ENCODE results near the gene MKRN2OS.

MKRN2OS gene

DNA sequence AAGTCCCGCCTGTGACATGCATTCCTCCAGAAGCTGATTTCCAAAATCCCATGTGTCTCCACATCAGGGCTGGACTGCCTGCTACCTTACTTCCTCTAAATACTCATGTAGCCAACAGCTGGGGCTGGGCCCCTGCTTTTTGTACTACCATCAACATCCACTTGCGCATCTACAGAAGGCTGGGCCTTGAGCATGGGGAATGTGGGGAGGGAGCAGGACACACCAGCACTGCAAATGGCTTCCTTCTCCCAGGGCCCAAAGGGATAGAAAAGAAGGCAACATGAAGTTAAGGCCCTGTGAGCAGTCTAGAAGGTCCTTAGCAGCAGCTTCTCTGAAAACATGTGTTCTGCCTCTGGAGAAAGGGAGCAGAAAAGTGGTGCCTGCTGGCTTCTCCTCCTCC lies 38.8 kb upstream of the MKRN2OS start:
- no peak overlapping the region for H3K9ac ChIP-seq (ENCODE audit: low read length)
- H3K27me3 ChIP-seq (replicated peaks; ENCODE audit: insufficient read depth, low read length): no peaks in the 10 kb centered on the region
- H3K4me3 ChIP-seq (ENCODE audit: low read length): no peak overlapping the region
- H2AFZ ChIP-seq (ENCODE audit: low read length): no peak overlapping the region
- peaks cover 22% of the 10 kb centered on the region; the same call in 1 of the 2 replicates for H3K36me3 ChIP-seq (replicated peaks; ENCODE audit: insufficient read depth, low read length)
- H3K4me1 ChIP-seq (ENCODE audit: low read length): no peaks in the 10 kb centered on the region
- no peak for DNase-seq
- peaks cover 37% of the 10 kb centered on the region for H3K79me2 ChIP-seq (ENCODE audit: low read length)
- no peak overlapping the region for H3K27ac ChIP-seq (ENCODE audit: low read length)
- no peaks in the 10 kb centered on the region; the same call in 1 of the 2 replicates for H4K20me1 ChIP-seq (ENCODE audit: insufficient read depth, low read length)
- no peak overlapping the region for H3K4me2 ChIP-seq (ENCODE audit: low read depth, low read length)
- H3K9me3 ChIP-seq (replicated peaks; ENCODE audit: insufficient read depth, low read length): no peaks in the 10 kb centered on the region
- no peaks in the 10 kb centered on the region for H3K9me2 ChIP-seq (replicated peaks; ENCODE audit: insufficient read depth, low read length)
- TF ChIP-seq EZH2phosphoT487 (IDR thresholded peaks at IDR 0.05; ENCODE audit: low read length) (no peak), EZH2 (optimal IDR thresholded peaks at IDR 0.05; ENCODE audit: low read depth, low read length) (no peak)
- TF ChIP-seq, protein P1, sequence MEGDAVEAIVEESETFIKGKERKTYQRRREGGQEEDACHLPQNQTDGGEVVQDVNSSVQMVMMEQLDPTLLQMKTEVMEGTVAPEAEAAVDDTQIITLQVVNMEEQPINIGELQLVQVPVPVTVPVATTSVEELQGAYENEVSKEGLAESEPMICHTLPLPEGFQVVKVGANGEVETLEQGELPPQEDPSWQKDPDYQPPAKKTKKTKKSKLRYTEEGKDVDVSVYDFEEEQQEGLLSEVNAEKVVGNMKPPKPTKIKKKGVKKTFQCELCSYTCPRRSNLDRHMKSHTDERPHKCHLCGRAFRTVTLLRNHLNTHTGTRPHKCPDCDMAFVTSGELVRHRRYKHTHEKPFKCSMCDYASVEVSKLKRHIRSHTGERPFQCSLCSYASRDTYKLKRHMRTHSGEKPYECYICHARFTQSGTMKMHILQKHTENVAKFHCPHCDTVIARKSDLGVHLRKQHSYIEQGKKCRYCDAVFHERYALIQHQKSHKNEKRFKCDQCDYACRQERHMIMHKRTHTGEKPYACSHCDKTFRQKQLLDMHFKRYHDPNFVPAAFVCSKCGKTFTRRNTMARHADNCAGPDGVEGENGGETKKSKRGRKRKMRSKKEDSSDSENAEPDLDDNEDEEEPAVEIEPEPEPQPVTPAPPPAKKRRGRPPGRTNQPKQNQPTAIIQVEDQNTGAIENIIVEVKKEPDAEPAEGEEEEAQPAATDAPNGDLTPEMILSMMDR (IDR thresholded peaks at IDR 0.05; ENCODE audit: low read length): no peak
- no peaks in the 10 kb centered on the region; the same call in 1 of the 2 replicates for H3F3A ChIP-seq (ENCODE audit: insufficient read depth, low read length)

DNA sequence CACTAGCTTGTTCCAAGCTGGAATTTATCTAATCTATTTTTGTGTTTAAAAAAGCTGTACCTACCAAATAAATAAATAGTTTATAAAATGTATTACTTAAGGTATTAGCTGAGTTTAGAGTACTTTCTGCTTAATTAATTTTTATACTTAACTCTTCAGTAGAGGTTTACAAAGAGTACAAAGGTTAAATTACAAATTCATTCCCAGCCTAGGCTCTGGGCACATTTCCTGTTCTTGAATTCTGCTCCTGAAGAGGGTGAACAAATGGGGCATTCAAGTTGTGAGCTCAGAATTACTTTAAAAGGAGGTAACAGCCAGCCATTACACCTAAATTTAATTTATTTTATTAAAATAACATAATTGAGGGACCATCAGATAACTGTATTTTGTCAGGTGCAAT lies 38.0 kb upstream of the MKRN2OS start:
- Histone ChIP-seq H4K20me1 (ENCODE audit: insufficient read depth, low read length) (no peaks in the 10 kb centered on the region; the same call in 1 of the 2 replicates), H3K9ac (ENCODE audit: low read length) (no peak overlapping the region), H3K27ac (ENCODE audit: low read length) (no peak overlapping the region), H3K36me3 (replicated peaks; ENCODE audit: insufficient read depth, low read length) (peaks cover 21% of the 10 kb centered on the region; the same call in 1 of the 2 replicates), H3K79me2 (ENCODE audit: low read length) (peaks cover 29% of the 10 kb centered on the region), H3K4me3 (ENCODE audit: low read length) (no peak overlapping the region), H3K9me2 (replicated peaks; ENCODE audit: insufficient read depth, low read length) (no peaks in the 10 kb centered on the region), H3K27me3 (replicated peaks; ENCODE audit: insufficient read depth, low read length) (no peaks in the 10 kb centered on the region), H3K9me3 (replicated peaks; ENCODE audit: insufficient read depth, low read length) (no peaks in the 10 kb centered on the region), H2AFZ (ENCODE audit: low read length) (no peak overlapping the region), H3K4me2 (ENCODE audit: low read depth, low read length) (no peak overlapping the region), H3F3A (ENCODE audit: insufficient read depth, low read length) (no peaks in the 10 kb centered on the region; the same call in 1 of the 2 replicates), H3K4me1 (ENCODE audit: low read length) (no peaks in the 10 kb centered on the region)
- TF ChIP-seq EZH2phosphoT487 (IDR thresholded peaks at IDR 0.05; ENCODE audit: low read length) (no peak), EZH2 (optimal IDR thresholded peaks at IDR 0.05; ENCODE audit: low read depth, low read length) (no peak)
- TF ChIP-seq, protein P1 (IDR thresholded peaks at IDR 0.05; ENCODE audit: low read length): no peak
- DNase-seq: no peak

DNA sequence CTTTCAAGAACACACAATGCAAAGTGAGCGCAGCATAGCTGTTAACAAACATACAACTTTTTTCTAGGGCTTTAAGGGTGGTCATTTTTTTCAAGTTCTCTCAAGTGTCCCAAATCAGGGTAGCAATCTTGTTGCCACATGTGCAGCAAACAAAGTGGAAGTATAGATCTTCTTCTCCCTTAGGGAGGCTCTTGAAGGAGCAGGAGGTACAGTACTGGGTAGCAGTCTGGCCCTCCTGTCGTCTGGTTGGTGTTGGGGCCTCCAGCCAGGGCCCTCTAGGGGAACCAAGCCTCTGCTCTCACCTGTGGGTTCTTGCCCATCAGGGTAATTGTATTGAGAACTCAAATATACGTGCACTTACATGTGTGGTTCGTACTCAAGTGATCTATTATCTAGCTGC lies 37.4 kb upstream of the MKRN2OS start:
- no peaks in the 10 kb centered on the region; the same call in 1 of the 2 replicates for H4K20me1 ChIP-seq (ENCODE audit: insufficient read depth, low read length)
- H3F3A ChIP-seq (ENCODE audit: insufficient read depth, low read length): no peaks in the 10 kb centered on the region; the same call in 1 of the 2 replicates
- TF ChIP-seq, protein P1 (IDR thresholded peaks at IDR 0.05; ENCODE audit: low read length): no peak
- TF ChIP-seq EZH2phosphoT487 (IDR thresholded peaks at IDR 0.05; ENCODE audit: low read length): no peak
- no peak for TF ChIP-seq EZH2 (optimal IDR thresholded peaks at IDR 0.05; ENCODE audit: low read depth, low read length)
- H3K9me3 ChIP-seq (replicated peaks; ENCODE audit: insufficient read depth, low read length): no peaks in the 10 kb centered on the region
- H3K36me3 ChIP-seq (replicated peaks; ENCODE audit: insufficient read depth, low read length): peaks cover 18% of the 10 kb centered on the region; the same call in 1 of the 2 replicates
- H3K4me1 ChIP-seq (ENCODE audit: low read length): no peaks in the 10 kb centered on the region
- H3K9ac ChIP-seq (ENCODE audit: low read length): no peak overlapping the region
- H3K27ac ChIP-seq (ENCODE audit: low read length): no peak overlapping the region
- DNase-seq: no peak
- H3K4me3 ChIP-seq (ENCODE audit: low read length): no peak overlapping the region
- no peak overlapping the region for H3K4me2 ChIP-seq (ENCODE audit: low read depth, low read length)
- no peaks in the 10 kb centered on the region for H3K9me2 ChIP-seq (replicated peaks; ENCODE audit: insufficient read depth, low read length)
- no peaks in the 10 kb centered on the region for H3K27me3 ChIP-seq (replicated peaks; ENCODE audit: insufficient read depth, low read length)
- peaks cover 24% of the 10 kb centered on the region for H3K79me2 ChIP-seq (ENCODE audit: low read length)
- no peak overlapping the region for H2AFZ ChIP-seq (ENCODE audit: low read length)
